DOHH2 (cell line): ENCODE data around the gene SLC35G1.

Source experiments
- EZH2phosphoT487 ChIP-seq: fragments of 200-600 bp; sonication (generic); IDR thresholded peaks from 2 replicates; pipeline ENCODE4 v1.6.1; 2017; ENCODE audit warnings: borderline replicate concordance, mild to moderate bottlenecking, antibody characterized with exemption, low read length, moderate library complexity, mixed read lengths
- TF ChIP-seq, protein P1 (sequence below): fragments of 200-600 bp; sonication (generic); IDR thresholded peaks from one replicate; pipeline ENCODE4 v1.5.1; 2014; ENCODE audit warnings: antibody characterized with exemption, mild to moderate bottlenecking, low read depth, low read length; ENCODE audit not compliant: poor library complexity, severe bottlenecking

DNA sequence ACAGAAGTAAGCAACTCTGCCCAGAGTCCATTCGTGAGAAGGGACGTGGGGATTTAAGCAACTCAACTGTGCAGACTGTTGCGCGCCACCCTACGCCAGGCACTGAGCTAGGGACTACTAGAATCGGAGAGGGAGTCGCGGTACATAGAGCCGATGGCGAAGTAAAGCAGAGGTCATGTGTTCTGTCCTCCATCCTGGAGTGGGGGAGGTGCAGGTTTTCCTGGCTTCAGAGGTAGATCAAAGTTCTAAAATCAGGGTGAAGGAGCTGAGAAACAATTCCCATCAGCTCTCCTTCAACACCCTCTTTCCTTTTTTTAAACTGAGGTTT, 23.2 kb downstream of the SLC35G1 start:
- TF ChIP-seq, protein P1, sequence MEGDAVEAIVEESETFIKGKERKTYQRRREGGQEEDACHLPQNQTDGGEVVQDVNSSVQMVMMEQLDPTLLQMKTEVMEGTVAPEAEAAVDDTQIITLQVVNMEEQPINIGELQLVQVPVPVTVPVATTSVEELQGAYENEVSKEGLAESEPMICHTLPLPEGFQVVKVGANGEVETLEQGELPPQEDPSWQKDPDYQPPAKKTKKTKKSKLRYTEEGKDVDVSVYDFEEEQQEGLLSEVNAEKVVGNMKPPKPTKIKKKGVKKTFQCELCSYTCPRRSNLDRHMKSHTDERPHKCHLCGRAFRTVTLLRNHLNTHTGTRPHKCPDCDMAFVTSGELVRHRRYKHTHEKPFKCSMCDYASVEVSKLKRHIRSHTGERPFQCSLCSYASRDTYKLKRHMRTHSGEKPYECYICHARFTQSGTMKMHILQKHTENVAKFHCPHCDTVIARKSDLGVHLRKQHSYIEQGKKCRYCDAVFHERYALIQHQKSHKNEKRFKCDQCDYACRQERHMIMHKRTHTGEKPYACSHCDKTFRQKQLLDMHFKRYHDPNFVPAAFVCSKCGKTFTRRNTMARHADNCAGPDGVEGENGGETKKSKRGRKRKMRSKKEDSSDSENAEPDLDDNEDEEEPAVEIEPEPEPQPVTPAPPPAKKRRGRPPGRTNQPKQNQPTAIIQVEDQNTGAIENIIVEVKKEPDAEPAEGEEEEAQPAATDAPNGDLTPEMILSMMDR: no peak
- no peak for TF ChIP-seq EZH2phosphoT487
